IMR-90 (cell line): ENCODE measurements around the gene CCDC141. TPM values are rescaled to one million over a fixed set of nuclear protein-coding genes. Genes with fewer than 3 reads are reported as not detected.

Experiments
- ATAC-seq: fragments of 200-7000 bp; cut with Tn5 transposase; 2 replicates; pipeline ENCODE4 v1.9.1; 2020; ENCODE audit warnings: low read depth, mild to moderate bottlenecking, moderate library complexity
- BruUV-seq: library from RNA; stranded (reverse); fragments of 400-500 nt; replicated peaks from 2 replicates; lab custom pipeline; 2021; lab: Mats Ljungman, UMichigan
- CTCF ChIA-PET: fragments of 300-600 bp; formaldehyde crosslinking; extraction: SDS; loops from one replicate; lab custom pipeline; 2021; ENCODE audit warnings: antibody characterized with exemption; lab: Yijun Ruan, JAX
- POLR2A ChIA-PET: fragments of 300-600 bp; sonication (Branson Sonifier 250); formaldehyde crosslinking; loops from one replicate; lab custom pipeline; 2022; ENCODE audit warnings: antibody characterized with exemption; ENCODE audit not compliant: unreplicated experiment; lab: Charles Lee
- DNase-seq: peaks from one replicate; pipeline ENCODE4 v3.0.0; 2013
- H2AFZ ChIP-seq: replicated peaks from 2 replicates; pipeline ENCODE3; 2013; ENCODE audit warnings: low read length, mild to moderate bottlenecking; ENCODE audit not compliant: poor library complexity
- H2AK5ac ChIP-seq: 2 replicates; pipeline ENCODE4 v1.6.1; 2013; ENCODE audit warnings: low read depth, low read length, inconsistent platforms
- H2AK9ac ChIP-seq: replicated peaks from 2 replicates; pipeline ENCODE3; 2013; ENCODE audit warnings: mild to moderate bottlenecking, low read depth, low read length, moderate library complexity; ENCODE audit not compliant: poor library complexity
- H2BK120ac ChIP-seq: 2 replicates; pipeline ENCODE4 v1.6.1; 2013; ENCODE audit warnings: low read depth, low read length, inconsistent platforms
- H2BK15ac ChIP-seq: 3 replicates; pipeline ENCODE4 v1.6.1; 2013; ENCODE audit warnings: low read depth, low read length, inconsistent platforms
- H2BK20ac ChIP-seq: 2 replicates; pipeline ENCODE4 v1.6.1; 2013; ENCODE audit warnings: low read depth, mild to moderate bottlenecking, inconsistent platforms, low read length, moderate library complexity
- H2BK5ac ChIP-seq: 2 replicates; pipeline ENCODE4 v1.6.1; 2013; ENCODE audit warnings: mild to moderate bottlenecking, low read depth, low read length, inconsistent platforms; ENCODE audit not compliant: poor library complexity, severe bottlenecking
- H3K14ac ChIP-seq: replicated peaks from 2 replicates; pipeline ENCODE4 v1.6.1; 2013; ENCODE audit warnings: low read depth, low read length, inconsistent platforms
- H3K18ac ChIP-seq: 2 replicates; pipeline ENCODE4 v1.6.1; 2013; ENCODE audit warnings: low read depth, low read length, control low read depth
- H3K23ac ChIP-seq: 2 replicates; pipeline ENCODE4 v1.6.1; 2013; ENCODE audit warnings: low read depth, low read length, inconsistent platforms
- H3K27ac ChIP-seq: 2 replicates; pipeline ENCODE4 v1.5.1; 2013; ENCODE audit warnings: mild to moderate bottlenecking, control low read depth, low read length; ENCODE audit not compliant: insufficient read depth
- H3K27me3 ChIP-seq: 2 replicates; pipeline ENCODE4 v1.6.1; 2013; ENCODE audit warnings: low read length; ENCODE audit not compliant: control insufficient read depth, insufficient read depth
- H3K36me3 ChIP-seq: 2 replicates; pipeline ENCODE4 v1.6.1; 2013; ENCODE audit warnings: low read length, mixed read lengths; ENCODE audit not compliant: control insufficient read depth, insufficient read depth
- H3K4ac ChIP-seq: 2 replicates; pipeline ENCODE4 v1.6.1; 2013; ENCODE audit warnings: low read depth, low read length, inconsistent platforms
- H3K4me1 ChIP-seq: 2 replicates; pipeline ENCODE4 v1.6.1; 2013; ENCODE audit warnings: low read length, mixed read lengths; ENCODE audit not compliant: control insufficient read depth, insufficient read depth
- H3K4me2 ChIP-seq: 2 replicates; pipeline ENCODE4 v1.6.1; 2013; ENCODE audit warnings: low read depth, mild to moderate bottlenecking, control low read depth, low read length, moderate library complexity
- H3K4me3 ChIP-seq: 2 replicates; pipeline ENCODE4 v1.5.1; 2013; ENCODE audit warnings: low read depth, mild to moderate bottlenecking, control low read depth, low read length, moderate library complexity; ENCODE audit not compliant: insufficient read depth
- H3K56ac ChIP-seq: 2 replicates; pipeline ENCODE4 v1.6.1; 2013; ENCODE audit warnings: low read length, inconsistent platforms; ENCODE audit not compliant: insufficient read depth; ENCODE audit errors: extremely low read depth
- H3K79me1 ChIP-seq, 2 experiments: 2 replicates each; pipeline ENCODE4 v1.6.1; 2013; ENCODE audit warnings: low read length in 2 of 2, inconsistent platforms in 1 of 2, low read depth in 1 of 2
- H3K9ac ChIP-seq: 2 replicates; pipeline ENCODE4 v1.6.1; 2013; ENCODE audit warnings: low read depth, low read length, control low read depth
- H3K9me1 ChIP-seq: 2 replicates; pipeline ENCODE4 v1.6.1; 2013; ENCODE audit warnings: low read length, inconsistent platforms; ENCODE audit not compliant: insufficient read depth
- H3K9me3 ChIP-seq: 2 replicates; pipeline ENCODE4 v1.6.1; 2013; ENCODE audit warnings: low read length; ENCODE audit not compliant: control insufficient read depth, insufficient read depth
- H4K20me1 ChIP-seq: 2 replicates; pipeline ENCODE4 v1.6.1; 2013; ENCODE audit warnings: low read length, inconsistent platforms; ENCODE audit not compliant: insufficient read depth
- H4K5ac ChIP-seq: 2 replicates; pipeline ENCODE4 v1.6.1; 2013; ENCODE audit warnings: mild to moderate bottlenecking, low read depth, low read length, control low read depth
- H4K8ac ChIP-seq, 2 experiments: 2 replicates each; pipeline ENCODE4 v1.6.1; 2013; ENCODE audit warnings: low read depth in 2 of 2, low read length in 2 of 2, control low read depth in 1 of 2, inconsistent platforms in 1 of 2
- H4K91ac ChIP-seq: 2 replicates; pipeline ENCODE4 v1.6.1; 2013; ENCODE audit warnings: low read depth, low read length, inconsistent platforms; ENCODE audit not compliant: insufficient read depth
- MAFK ChIP-seq: IDR thresholded peaks from 2 replicates; pipeline ENCODE4 v1.6.1; 2012; ENCODE audit warnings: low read depth, low read length, improper control_type of control experiment
- SMC3 ChIP-seq: fragments of 150-350 bp; IDR thresholded peaks from 2 replicates; pipeline ENCODE4 v1.6.1; 2016; ENCODE audit warnings: low read depth, mild to moderate bottlenecking, antibody characterized with exemption, low read length, moderate library complexity
- WGBS, 2 experiments: methylation state at CpG; one replicate each; pipeline versions ENCODE4 v1.1.5 to v1.1.7; 2013; ENCODE audit warnings: missing lambda C conversion rate in 2 of 2; ENCODE audit not compliant: insufficient read length in 1 of 2; ENCODE audit errors: extremely low coverage in 2 of 2; 5-methylcytosine and 5-hydroxymethylcytosine counted together
- dilution Hi-C: fragments of 300-500 bp; cut with HindIII; formaldehyde crosslinking; loops from one replicate; pipeline ENCODE4 v1.14.3; 2018; ENCODE audit warnings: low sequenced_read_pairs; ENCODE audit not compliant: unreplicated experiment
- in situ Hi-C: fragments of 300-500 bp; cut with MboI; formaldehyde crosslinking; loops from 3 replicates; pipeline ENCODE4 v1.14.3; 2019; ENCODE audit warnings: low sequenced_read_pairs, inconsistent platforms, mixed read lengths
- intact Hi-C: fragments of 100-400 bp; cut with micrococcal nuclease; formaldehyde crosslinking; loops from 2 replicates; pipeline ENCODE4 v1.10.0; 2022
- polyA plus RNA-seq, 3 experiments: library from polyadenylated mRNA; depleted of rRNA; stranded (reverse); fragments of >200 nt; gene quantifications; 2 replicates each; pipeline ENCODE4 v1.2.3, GENCODE V29; 2012; ENCODE audit warnings: low replicate concordance in 1 of 3
- total RNA-seq: library from RNA; depleted of rRNA; stranded (reverse); fragments of >200 nt; gene quantifications from 2 replicates; pipeline ENCODE4 v1.2.3, GENCODE V29; 2012
- TF ChIP-seq, protein P1 (sequence below): fragments of 150-350 bp; IDR thresholded peaks from 2 replicates; pipeline ENCODE4 v1.6.1; 2016; ENCODE audit warnings: low read depth, mild to moderate bottlenecking, low read length, moderate library complexity, borderline replicate concordance
- TF ChIP-seq, protein P2 (sequence below): fragments of 150-350 bp; IDR thresholded peaks from 2 replicates; pipeline ENCODE4 v1.6.1; 2017; ENCODE audit warnings: mild to moderate bottlenecking, antibody characterized with exemption, low read length, low read depth

Gene CCDC141
- total and polyA plus RNA-seq, 2 of the 4 experiments (the other 2 are of a cell fraction), result not detected

DNA sequence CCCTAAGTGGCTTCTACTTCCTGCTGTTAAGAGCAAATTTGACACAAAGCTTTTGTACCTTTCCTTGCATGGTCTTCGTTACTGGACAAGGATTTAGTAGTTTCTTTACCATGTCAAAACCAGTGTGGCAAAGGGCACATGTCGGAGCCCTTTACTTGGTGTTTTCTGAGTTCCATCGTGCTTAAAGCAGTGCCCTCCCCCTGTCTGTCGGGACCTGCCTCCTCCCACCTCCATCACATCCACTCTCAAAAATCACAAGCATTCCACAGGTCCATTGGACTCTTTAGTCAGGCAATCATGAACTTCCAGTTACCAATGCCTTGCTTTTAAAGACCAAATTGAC lies 763 bp downstream of the CCDC141 start:
- no peak for TF ChIP-seq MAFK
- no peak for TF ChIP-seq SMC3
- TF ChIP-seq, protein P1, sequence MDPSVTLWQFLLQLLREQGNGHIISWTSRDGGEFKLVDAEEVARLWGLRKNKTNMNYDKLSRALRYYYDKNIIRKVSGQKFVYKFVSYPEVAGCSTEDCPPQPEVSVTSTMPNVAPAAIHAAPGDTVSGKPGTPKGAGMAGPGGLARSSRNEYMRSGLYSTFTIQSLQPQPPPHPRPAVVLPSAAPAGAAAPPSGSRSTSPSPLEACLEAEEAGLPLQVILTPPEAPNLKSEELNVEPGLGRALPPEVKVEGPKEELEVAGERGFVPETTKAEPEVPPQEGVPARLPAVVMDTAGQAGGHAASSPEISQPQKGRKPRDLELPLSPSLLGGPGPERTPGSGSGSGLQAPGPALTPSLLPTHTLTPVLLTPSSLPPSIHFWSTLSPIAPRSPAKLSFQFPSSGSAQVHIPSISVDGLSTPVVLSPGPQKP, result no peak
- TF ChIP-seq, protein P2, sequence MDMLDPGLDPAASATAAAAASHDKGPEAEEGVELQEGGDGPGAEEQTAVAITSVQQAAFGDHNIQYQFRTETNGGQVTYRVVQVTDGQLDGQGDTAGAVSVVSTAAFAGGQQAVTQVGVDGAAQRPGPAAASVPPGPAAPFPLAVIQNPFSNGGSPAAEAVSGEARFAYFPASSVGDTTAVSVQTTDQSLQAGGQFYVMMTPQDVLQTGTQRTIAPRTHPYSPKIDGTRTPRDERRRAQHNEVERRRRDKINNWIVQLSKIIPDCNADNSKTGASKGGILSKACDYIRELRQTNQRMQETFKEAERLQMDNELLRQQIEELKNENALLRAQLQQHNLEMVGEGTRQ, result no peak
- no peaks in the 10 kb centered on the region for H3K4me1 ChIP-seq
- 20% methylated on average over 1 of the region's 4 CpGs; no CpG with 5 or more reads in 1 of the 2 experiments for WGBS, 2 experiments
- H3K14ac ChIP-seq, result no peak overlapping the region
- ATAC-seq (no peak), DNase-seq (no peak)
- H3K9ac ChIP-seq, result no peak overlapping the region
- no peak overlapping the region for H2AFZ ChIP-seq
- no peak overlapping the region for H2BK5ac ChIP-seq
- H3K18ac ChIP-seq, result no peak overlapping the region
- no peak overlapping the region for H2BK120ac ChIP-seq
- H4K5ac ChIP-seq, result no peak overlapping the region
- no peaks in the 10 kb centered on the region for H3K36me3 ChIP-seq
- intact Hi-C loops (no loop called here), in situ Hi-C loops (no loop called here), dilution Hi-C loops (no loop called here)
- no peak overlapping the region for H3K4ac ChIP-seq
- no peak overlapping the region for H2BK15ac ChIP-seq
- no peaks in the 10 kb centered on the region for H3K27me3 ChIP-seq
- no peak overlapping the region for H2BK20ac ChIP-seq
- H3K27ac ChIP-seq, result no peak overlapping the region
- H3K23ac ChIP-seq, result no peak overlapping the region
- H4K20me1 ChIP-seq, result no peaks in the 10 kb centered on the region
- no peak overlapping the region for H3K4me2 ChIP-seq
- H3K9me1 ChIP-seq, result no peaks in the 10 kb centered on the region
- no peak overlapping the region for H4K8ac ChIP-seq
- H3K9me3 ChIP-seq, result no peaks in the 10 kb centered on the region
- no peak overlapping the region for H2AK5ac ChIP-seq
- H3K4me3 ChIP-seq, result no peak overlapping the region
- no peak overlapping the region for H4K91ac ChIP-seq
- no peaks in the 10 kb centered on the region for H3K79me1 ChIP-seq
- POLR2A ChIA-PET, result no interaction called here
- CTCF ChIA-PET, result no interaction called here
- H3K56ac ChIP-seq, result no peak overlapping the region
- BruUV-seq, result no TSS peak
- H2AK9ac ChIP-seq, result no peak overlapping the region
